Umbilical cord (tissue), 2 donors: ENCODE results near the gene RBPJL. TPM values are rescaled to one million over a fixed set of nuclear protein-coding genes. Genes with fewer than 3 reads are reported as not detected.
A peak's percentile ranks its signal among the peaks of the same experiment; 100 is the strongest.
"Not testable (repeated sequence)": the region's sequence is repeated elsewhere in the genome, so short reads cannot be mapped to it uniquely, and the experiment has no call there.

ENCODE experiments used
- DNase-seq: peaks from one replicate; pipeline ENCODE4 v3.0.0-alpha.2; 2015; ENCODE audit warnings: low spot score
- total RNA-seq: library from RNA; depleted of rRNA; stranded (reverse); fragments of >200 nt; gene quantifications from one replicate; pipeline ENCODE4 v1.2.3, GENCODE V29; 2014; ENCODE audit warnings: low replicate concordance; ENCODE audit not compliant: insufficient read depth

The RBPJL gene
- total RNA-seq, 1 donor from 2014 or later, result not detected

DNA sequence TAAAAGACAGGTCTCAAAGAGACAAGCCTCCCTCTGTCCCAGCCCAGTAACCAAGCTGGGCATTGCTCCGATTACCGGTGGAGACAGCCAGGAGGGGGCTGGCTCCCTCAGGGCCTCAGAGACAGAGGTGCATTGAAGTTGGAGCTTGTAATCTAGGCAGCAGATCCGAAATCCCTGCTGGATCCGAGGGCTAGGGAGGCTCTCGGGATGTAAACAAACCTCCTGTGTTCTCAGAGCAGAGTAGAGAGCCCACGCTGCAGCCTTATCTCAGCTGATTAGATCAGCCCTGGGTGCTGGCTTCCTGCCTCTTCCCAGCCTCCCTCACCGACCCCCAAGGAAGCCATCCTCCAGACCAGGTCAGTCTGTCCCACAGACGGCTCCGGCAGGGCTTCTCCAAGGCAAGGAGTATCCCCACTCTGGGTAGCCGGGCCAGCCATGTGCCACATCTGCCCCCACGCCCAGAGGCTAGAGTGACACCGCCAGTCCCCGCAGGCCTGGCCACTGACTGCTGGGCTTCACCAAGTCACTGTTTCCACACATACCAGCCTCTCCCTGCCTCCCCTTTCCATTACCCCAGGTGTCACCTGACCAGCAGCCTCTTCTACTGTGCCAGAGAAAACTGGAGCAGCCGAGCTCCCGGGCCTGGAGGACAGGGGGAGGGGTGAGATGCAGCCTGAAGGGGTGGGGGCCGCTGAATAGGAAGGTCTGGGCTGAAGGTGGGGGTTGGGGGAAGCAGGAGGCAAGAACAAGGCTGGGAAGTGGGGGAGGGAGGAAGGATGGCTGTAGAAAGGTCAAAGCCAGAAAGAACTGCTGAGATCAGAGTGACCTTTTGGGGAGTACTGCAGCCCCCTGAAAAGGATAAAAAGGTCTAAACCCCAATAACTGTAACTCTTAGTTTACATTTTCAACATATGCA is 35.6 kb downstream of the RBPJL start:
- peak; percentile 75 for DNase-seq

GRCh38 chr20:45342855-45343531 is 36.4 kb downstream of the RBPJL start:
- no peak for DNase-seq

- DNase-seq, result no peak
Measured at GRCh38 chr20:45343532-45344167, 37.0 kb downstream of the RBPJL start.

GRCh38 chr20:45344168-45344860 is 37.7 kb downstream of the RBPJL start:
- DNase-seq, result no peak

GRCh38 chr20:45345104-45345936 is 38.7 kb downstream of the RBPJL start:
- no peak for DNase-seq

GRCh38 chr20:45346291-45346718 is 39.7 kb downstream of the RBPJL start:
- no peak for DNase-seq

DNA sequence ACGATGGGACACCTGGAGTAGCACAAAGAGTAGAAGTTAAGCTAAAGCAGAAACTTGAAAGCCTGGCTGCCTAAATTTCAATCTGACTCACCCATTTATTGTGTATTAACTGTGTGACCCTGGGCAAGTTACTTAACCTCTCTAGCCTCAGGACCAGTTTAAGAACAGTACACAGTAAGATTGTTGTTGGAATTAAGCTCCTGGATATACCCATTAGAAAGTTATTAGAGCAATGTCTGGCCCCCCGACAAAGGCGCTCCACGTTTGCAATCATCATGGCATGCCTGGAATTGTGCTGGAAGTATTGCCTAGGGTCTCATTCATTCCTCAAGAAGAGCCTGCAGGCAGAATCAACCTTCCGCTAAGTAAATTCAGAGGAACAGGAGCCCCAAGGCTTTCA is 40.2 kb downstream of the RBPJL start:
- no peak for DNase-seq

DNA sequence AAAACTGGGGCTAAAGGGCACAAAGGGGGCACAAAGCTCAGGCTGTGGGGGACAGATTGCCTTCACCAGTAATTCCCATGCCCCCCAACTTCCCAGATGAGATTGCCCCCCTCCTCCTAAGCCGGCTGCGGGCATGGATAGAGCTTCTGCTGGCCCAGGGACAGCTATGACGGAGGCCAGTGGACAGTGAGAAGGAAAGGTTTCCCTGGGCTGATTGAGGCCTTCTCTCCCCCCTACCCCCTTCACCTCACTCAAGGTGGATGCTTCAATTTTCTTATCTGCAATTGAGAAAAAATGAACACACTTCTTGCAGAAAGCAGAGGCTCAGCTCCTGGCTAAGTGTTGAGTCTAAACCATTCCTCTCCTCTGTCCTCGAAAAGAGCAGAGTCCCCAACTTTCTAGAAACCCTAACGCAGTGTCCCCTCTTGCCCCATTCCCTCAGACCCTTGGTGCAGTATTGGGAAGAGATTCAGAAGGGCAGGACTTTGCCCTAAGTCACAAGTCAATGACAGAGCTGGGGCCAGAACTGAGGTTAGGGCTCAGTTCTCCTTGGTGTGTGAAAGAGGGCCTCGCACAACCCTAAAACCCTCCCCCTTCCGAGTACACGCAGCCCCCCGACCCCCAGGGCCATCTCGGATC is 40.8 kb downstream of the RBPJL start:
- DNase-seq, result no peak

- DNase-seq, result no peak
Measured at GRCh38 chr20:45347936-45348778, 41.5 kb downstream of the RBPJL start, which contains the start of gene SDC4. Gene SDC4 (minus strand): TSS chr20:45348424. CDS start chr20:45348384, 40 bp downstream.

DNA sequence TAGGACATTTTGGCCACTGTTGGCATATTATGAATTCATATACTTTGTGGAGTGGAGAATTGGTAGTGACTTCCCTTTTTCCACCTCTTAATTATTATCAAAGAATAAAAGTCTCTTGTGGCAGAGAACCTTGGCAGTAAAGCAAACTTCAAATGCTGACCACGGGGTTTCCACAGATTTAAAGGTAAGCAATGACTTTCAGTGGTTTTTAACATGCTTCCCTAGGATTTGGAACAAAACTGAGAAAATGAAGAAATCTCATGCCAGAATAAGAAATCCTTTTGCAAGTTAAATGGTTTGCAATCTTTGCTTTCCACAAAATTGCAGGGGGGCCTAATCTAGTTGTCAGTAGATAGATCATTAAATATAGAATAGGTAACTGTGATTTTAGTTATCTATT is 43.6 kb downstream of the RBPJL start:
- DNase-seq, result no peak

DNA sequence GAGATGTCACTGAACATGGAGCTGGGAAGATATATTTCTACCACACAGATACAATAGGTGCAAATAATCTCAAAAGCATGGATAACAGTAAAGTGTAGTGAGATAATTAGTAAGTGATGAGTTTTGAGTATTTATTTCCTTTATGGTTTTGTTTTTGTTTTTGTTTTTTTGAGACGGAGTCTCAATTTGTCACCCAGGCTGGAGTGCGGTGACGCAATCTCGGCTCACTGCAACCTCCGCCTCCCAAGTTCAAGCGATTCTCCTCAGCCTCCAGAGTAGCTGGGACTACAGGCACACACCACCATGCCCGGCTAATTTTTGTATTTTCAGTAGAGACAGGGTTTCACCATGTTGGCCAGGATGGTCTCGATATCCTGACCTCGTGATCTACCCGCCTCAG is 44.2 kb downstream of the RBPJL start:
- not testable (repeated sequence) for DNase-seq

DNA sequence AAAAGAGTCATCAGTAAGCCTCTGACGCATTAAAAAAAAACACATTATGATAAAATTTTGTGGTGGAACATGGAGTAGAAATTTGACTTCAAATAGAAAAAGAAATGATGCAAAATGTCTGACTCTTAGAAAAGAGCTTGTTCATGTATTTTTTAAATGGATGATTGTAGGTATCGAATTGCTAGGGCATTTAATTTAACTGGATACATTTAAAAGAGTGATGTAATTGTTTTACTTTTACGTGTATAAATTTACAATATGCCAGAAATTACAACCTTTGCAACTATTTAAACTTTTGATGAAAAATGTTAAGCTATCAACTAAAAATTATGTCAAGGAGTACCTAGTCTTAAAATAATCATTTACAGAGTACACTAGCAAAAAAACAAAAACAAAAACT is 46.1 kb downstream of the RBPJL start:
- no peak for DNase-seq

GRCh38 chr20:45353746-45354145 is 47.1 kb downstream of the RBPJL start:
- no peak for DNase-seq

GRCh38 chr20:45354423-45355208 is 48.0 kb downstream of the RBPJL start:
- DNase-seq, result peak; percentile 75

- peak; percentile 95 for DNase-seq
Measured at GRCh38 chr20:45355209-45356084, 48.8 kb downstream of the RBPJL start.

- DNase-seq, result no peak
Measured at GRCh38 chr20:45358282-45359068, 51.8 kb downstream of the RBPJL start.

DNA sequence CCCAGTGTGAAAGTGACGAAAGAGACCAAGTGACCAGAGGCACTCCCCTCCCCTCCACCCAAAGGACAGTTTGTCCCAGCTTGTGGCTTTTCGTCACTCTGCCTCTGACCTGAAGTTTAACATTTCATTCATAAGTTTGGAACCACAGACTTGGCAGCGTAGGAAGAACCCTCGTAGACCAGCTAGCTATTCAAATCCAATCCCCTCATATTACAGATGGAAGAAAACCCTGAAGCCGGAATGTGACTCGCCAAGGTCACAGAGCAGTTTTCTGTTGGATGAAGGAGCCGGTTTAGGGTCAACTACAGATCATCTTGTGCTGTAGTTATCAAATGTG is 52.4 kb downstream of the RBPJL start:
- DNase-seq, result no peak
